IMR-90 (cell line): ENCODE measurements around the gene NTM. TPM values are rescaled to one million over a fixed set of nuclear protein-coding genes. Genes with fewer than 3 reads are reported as not detected.

Source experiments
- ATAC-seq: fragments of 200-7000 bp; cut with Tn5 transposase; 2 replicates; pipeline ENCODE4 v1.9.1; 2020; ENCODE audit warnings: low read depth, mild to moderate bottlenecking, moderate library complexity
- BruUV-seq: library from RNA; stranded (reverse); fragments of 400-500 nt; replicated peaks from 2 replicates; lab custom pipeline; 2021; lab: Mats Ljungman, UMichigan
- CTCF ChIA-PET: fragments of 300-600 bp; formaldehyde crosslinking; extraction: SDS; loops from one replicate; lab custom pipeline; 2021; ENCODE audit warnings: antibody characterized with exemption; lab: Yijun Ruan, JAX
- POLR2A ChIA-PET: fragments of 300-600 bp; sonication (Branson Sonifier 250); formaldehyde crosslinking; loops from one replicate; lab custom pipeline; 2022; ENCODE audit warnings: antibody characterized with exemption; ENCODE audit not compliant: unreplicated experiment; lab: Charles Lee
- DNase-seq: peaks from one replicate; pipeline ENCODE4 v3.0.0; 2013
- H2AFZ ChIP-seq: replicated peaks from 2 replicates; pipeline ENCODE3; 2013; ENCODE audit warnings: low read length, mild to moderate bottlenecking; ENCODE audit not compliant: poor library complexity
- H2AK5ac ChIP-seq: 2 replicates; pipeline ENCODE4 v1.6.1; 2013; ENCODE audit warnings: low read depth, low read length, inconsistent platforms
- H2AK9ac ChIP-seq: replicated peaks from 2 replicates; pipeline ENCODE3; 2013; ENCODE audit warnings: mild to moderate bottlenecking, low read depth, low read length, moderate library complexity; ENCODE audit not compliant: poor library complexity
- H2BK120ac ChIP-seq: 2 replicates; pipeline ENCODE4 v1.6.1; 2013; ENCODE audit warnings: low read depth, low read length, inconsistent platforms
- H2BK15ac ChIP-seq: 3 replicates; pipeline ENCODE4 v1.6.1; 2013; ENCODE audit warnings: low read depth, low read length, inconsistent platforms
- H2BK20ac ChIP-seq: 2 replicates; pipeline ENCODE4 v1.6.1; 2013; ENCODE audit warnings: low read depth, mild to moderate bottlenecking, inconsistent platforms, low read length, moderate library complexity
- H2BK5ac ChIP-seq: 2 replicates; pipeline ENCODE4 v1.6.1; 2013; ENCODE audit warnings: mild to moderate bottlenecking, low read depth, low read length, inconsistent platforms; ENCODE audit not compliant: poor library complexity, severe bottlenecking
- H3K14ac ChIP-seq: replicated peaks from 2 replicates; pipeline ENCODE4 v1.6.1; 2013; ENCODE audit warnings: low read depth, low read length, inconsistent platforms
- H3K18ac ChIP-seq: 2 replicates; pipeline ENCODE4 v1.6.1; 2013; ENCODE audit warnings: low read depth, low read length, control low read depth
- H3K23ac ChIP-seq: 2 replicates; pipeline ENCODE4 v1.6.1; 2013; ENCODE audit warnings: low read depth, low read length, inconsistent platforms
- H3K27ac ChIP-seq: 2 replicates; pipeline ENCODE4 v1.5.1; 2013; ENCODE audit warnings: mild to moderate bottlenecking, control low read depth, low read length; ENCODE audit not compliant: insufficient read depth
- H3K27me3 ChIP-seq: 2 replicates; pipeline ENCODE4 v1.6.1; 2013; ENCODE audit warnings: low read length; ENCODE audit not compliant: control insufficient read depth, insufficient read depth
- H3K36me3 ChIP-seq: 2 replicates; pipeline ENCODE4 v1.6.1; 2013; ENCODE audit warnings: low read length, mixed read lengths; ENCODE audit not compliant: control insufficient read depth, insufficient read depth
- H3K4ac ChIP-seq: 2 replicates; pipeline ENCODE4 v1.6.1; 2013; ENCODE audit warnings: low read depth, low read length, inconsistent platforms
- H3K4me1 ChIP-seq: 2 replicates; pipeline ENCODE4 v1.6.1; 2013; ENCODE audit warnings: low read length, mixed read lengths; ENCODE audit not compliant: control insufficient read depth, insufficient read depth
- H3K4me2 ChIP-seq: 2 replicates; pipeline ENCODE4 v1.6.1; 2013; ENCODE audit warnings: low read depth, mild to moderate bottlenecking, control low read depth, low read length, moderate library complexity
- H3K4me3 ChIP-seq: 2 replicates; pipeline ENCODE4 v1.5.1; 2013; ENCODE audit warnings: low read depth, mild to moderate bottlenecking, control low read depth, low read length, moderate library complexity; ENCODE audit not compliant: insufficient read depth
- H3K56ac ChIP-seq: 2 replicates; pipeline ENCODE4 v1.6.1; 2013; ENCODE audit warnings: low read length, inconsistent platforms; ENCODE audit not compliant: insufficient read depth; ENCODE audit errors: extremely low read depth
- H3K79me1 ChIP-seq, 2 experiments: 2 replicates each; pipeline ENCODE4 v1.6.1; 2013; ENCODE audit warnings: low read length in 2 of 2, inconsistent platforms in 1 of 2, low read depth in 1 of 2
- H3K9ac ChIP-seq: 2 replicates; pipeline ENCODE4 v1.6.1; 2013; ENCODE audit warnings: low read depth, low read length, control low read depth
- H3K9me1 ChIP-seq: 2 replicates; pipeline ENCODE4 v1.6.1; 2013; ENCODE audit warnings: low read length, inconsistent platforms; ENCODE audit not compliant: insufficient read depth
- H3K9me3 ChIP-seq: 2 replicates; pipeline ENCODE4 v1.6.1; 2013; ENCODE audit warnings: low read length; ENCODE audit not compliant: control insufficient read depth, insufficient read depth
- H4K20me1 ChIP-seq: 2 replicates; pipeline ENCODE4 v1.6.1; 2013; ENCODE audit warnings: low read length, inconsistent platforms; ENCODE audit not compliant: insufficient read depth
- H4K5ac ChIP-seq: 2 replicates; pipeline ENCODE4 v1.6.1; 2013; ENCODE audit warnings: mild to moderate bottlenecking, low read depth, low read length, control low read depth
- H4K8ac ChIP-seq, 2 experiments: 2 replicates each; pipeline ENCODE4 v1.6.1; 2013; ENCODE audit warnings: low read depth in 2 of 2, low read length in 2 of 2, control low read depth in 1 of 2, inconsistent platforms in 1 of 2
- H4K91ac ChIP-seq: 2 replicates; pipeline ENCODE4 v1.6.1; 2013; ENCODE audit warnings: low read depth, low read length, inconsistent platforms; ENCODE audit not compliant: insufficient read depth
- CEBPB ChIP-seq: IDR thresholded peaks from 2 replicates; pipeline ENCODE4 v1.6.1; 2012; ENCODE audit warnings: low read depth, low read length, improper control_type of control experiment
- CHD1 ChIP-seq: IDR thresholded peaks from 2 replicates; pipeline ENCODE4 v1.6.1; 2012; ENCODE audit warnings: low read depth, low read length, improper control_type of control experiment
- ELK1 ChIP-seq: fragments of 150-350 bp; IDR thresholded peaks from 2 replicates; pipeline ENCODE4 v1.6.1; 2016; ENCODE audit warnings: low read depth, mild to moderate bottlenecking, low read length, moderate library complexity, borderline replicate concordance
- FOS ChIP-seq: fragments of 150-350 bp; IDR thresholded peaks from 2 replicates; pipeline ENCODE4 v1.6.1; 2016; ENCODE audit warnings: low read depth, low read length
- MAFK ChIP-seq: IDR thresholded peaks from 2 replicates; pipeline ENCODE4 v1.6.1; 2012; ENCODE audit warnings: low read depth, low read length, improper control_type of control experiment
- MAZ ChIP-seq: IDR thresholded peaks from 2 replicates; pipeline ENCODE4 v1.6.1; 2012; ENCODE audit warnings: low read depth, mild to moderate bottlenecking, low read length, improper control_type of control experiment, moderate library complexity, borderline replicate concordance
- MXI1 ChIP-seq: IDR thresholded peaks from 2 replicates; pipeline ENCODE4 v1.6.1; 2012; ENCODE audit warnings: low read depth, mild to moderate bottlenecking, low read length, moderate library complexity, borderline replicate concordance
- POLR2A ChIP-seq: IDR thresholded peaks from 2 replicates; pipeline ENCODE4 v1.6.1; 2012; ENCODE audit warnings: mild to moderate bottlenecking, low read depth, low read length
- RAD21 ChIP-seq: IDR thresholded peaks from 2 replicates; pipeline ENCODE4 v1.6.1; 2012; ENCODE audit warnings: low read length, improper control_type of control experiment
- RCOR1 ChIP-seq: IDR thresholded peaks from 2 replicates; pipeline ENCODE4 v1.6.1; 2012; ENCODE audit warnings: mild to moderate bottlenecking, low read length, improper control_type of control experiment; ENCODE audit not compliant: insufficient replicate concordance
- SMC3 ChIP-seq: fragments of 150-350 bp; IDR thresholded peaks from 2 replicates; pipeline ENCODE4 v1.6.1; 2016; ENCODE audit warnings: low read depth, mild to moderate bottlenecking, antibody characterized with exemption, low read length, moderate library complexity
- WGBS, 2 experiments: methylation state at CpG; one replicate each; pipeline versions ENCODE4 v1.1.5 to v1.1.7; 2013; ENCODE audit warnings: missing lambda C conversion rate in 2 of 2; ENCODE audit not compliant: insufficient read length in 1 of 2; ENCODE audit errors: extremely low coverage in 2 of 2; 5-methylcytosine and 5-hydroxymethylcytosine counted together
- dilution Hi-C: fragments of 300-500 bp; cut with HindIII; formaldehyde crosslinking; loops from one replicate; pipeline ENCODE4 v1.14.3; 2018; ENCODE audit warnings: low sequenced_read_pairs; ENCODE audit not compliant: unreplicated experiment
- in situ Hi-C: fragments of 300-500 bp; cut with MboI; formaldehyde crosslinking; loops from 3 replicates; pipeline ENCODE4 v1.14.3; 2019; ENCODE audit warnings: low sequenced_read_pairs, inconsistent platforms, mixed read lengths
- intact Hi-C: fragments of 100-400 bp; cut with micrococcal nuclease; formaldehyde crosslinking; loops from 2 replicates; pipeline ENCODE4 v1.10.0; 2022
- polyA plus RNA-seq, 3 experiments: library from polyadenylated mRNA; depleted of rRNA; stranded (reverse); fragments of >200 nt; gene quantifications; 2 replicates each; pipeline ENCODE4 v1.2.3, GENCODE V29; 2012; ENCODE audit warnings: low replicate concordance in 1 of 3
- total RNA-seq: library from RNA; depleted of rRNA; stranded (reverse); fragments of >200 nt; gene quantifications from 2 replicates; pipeline ENCODE4 v1.2.3, GENCODE V29; 2012
- TF ChIP-seq, protein P1 (sequence below): conservative IDR thresholded peaks from 2 replicates; pipeline ENCODE4 v1.5.1; 2012; ENCODE audit warnings: mild to moderate bottlenecking, low read depth, low read length, improper control_type of control experiment
- TF ChIP-seq, protein P2 (sequence below): fragments of 150-350 bp; IDR thresholded peaks from 2 replicates; pipeline ENCODE4 v1.6.1; 2017; ENCODE audit warnings: mild to moderate bottlenecking, antibody characterized with exemption, low read length, low read depth

NTM gene
- total and polyA plus RNA-seq, 2 of the 4 experiments (the other 2 are of a cell fraction), result 19.5 to 25.5 TPM

- Histone ChIP-seq H3K27me3 (no peaks in the 10 kb centered on the region), H3K9me3 (no peaks in the 10 kb centered on the region), H2AFZ (no peak overlapping the region), H3K18ac (peak overlapping the region; percentile 14; the same call in 1 of the 2 replicates), H2BK20ac (peak overlapping the region; percentile 76), H2BK5ac (peak overlapping the region; percentile 43), H3K14ac (peak overlapping the region; percentile 24; the same call in 1 of the 2 replicates), H3K4me1 (peaks cover 13% of the 10 kb centered on the region), H2AK9ac (peak overlapping the region; percentile 29), H3K79me1 (peaks cover 0 to 12% of the 10 kb centered on the region in 2 experiments; a peak in 1 of 4 replicates), H3K9me1 (peaks cover 16% of the 10 kb centered on the region; the same call in 1 of the 2 replicates), H4K8ac (peak overlapping the region; percentile 53 to 56; a peak in 2 of 4 replicates), H3K36me3 (no peaks in the 10 kb centered on the region), H3K9ac (no peak overlapping the region), H4K91ac (peak overlapping the region; percentile 77), H2BK120ac (peak overlapping the region; percentile 86), H2BK15ac (peak overlapping the region; percentile 98; the same call in 2 of the 3 replicates), H3K4ac (peak overlapping the region; percentile 84; the same call in 1 of the 2 replicates), H3K56ac (no peak overlapping the region), H4K20me1 (no peaks in the 10 kb centered on the region), H3K23ac (peak overlapping the region; percentile 66), H4K5ac (0 out of 2 replicates have a peak overlapping the region, but pooled peaks have one; percentile 1), H3K4me2 (no peak overlapping the region), H3K27ac (no peak overlapping the region), H2AK5ac (peak overlapping the region; percentile 93), H3K4me3 (no peak overlapping the region)
- BruUV-seq, result no TSS peak
- ChIA-PET CTCF (no interaction called here), POLR2A (no interaction called here)
- ATAC-seq (no peak), DNase-seq (no peak)
- intact Hi-C loops (loop anchor here (5.0 kb wide), 1 partner anchor 175 kb away; no protein-coding TSS in a partner anchor), dilution Hi-C loops (no loop called here), in situ Hi-C loops (loop anchor here (25.0 kb wide), 2 partner anchors 985 to 1485 kb away; partner anchors contain the start of gene SNX19)
- no CpG with 5 or more reads among the region's 8 CpGs for WGBS, 2 experiments
- no peak for TF ChIP-seq FOS
- TF ChIP-seq RAD21, result no peak
- TF ChIP-seq, protein P1, sequence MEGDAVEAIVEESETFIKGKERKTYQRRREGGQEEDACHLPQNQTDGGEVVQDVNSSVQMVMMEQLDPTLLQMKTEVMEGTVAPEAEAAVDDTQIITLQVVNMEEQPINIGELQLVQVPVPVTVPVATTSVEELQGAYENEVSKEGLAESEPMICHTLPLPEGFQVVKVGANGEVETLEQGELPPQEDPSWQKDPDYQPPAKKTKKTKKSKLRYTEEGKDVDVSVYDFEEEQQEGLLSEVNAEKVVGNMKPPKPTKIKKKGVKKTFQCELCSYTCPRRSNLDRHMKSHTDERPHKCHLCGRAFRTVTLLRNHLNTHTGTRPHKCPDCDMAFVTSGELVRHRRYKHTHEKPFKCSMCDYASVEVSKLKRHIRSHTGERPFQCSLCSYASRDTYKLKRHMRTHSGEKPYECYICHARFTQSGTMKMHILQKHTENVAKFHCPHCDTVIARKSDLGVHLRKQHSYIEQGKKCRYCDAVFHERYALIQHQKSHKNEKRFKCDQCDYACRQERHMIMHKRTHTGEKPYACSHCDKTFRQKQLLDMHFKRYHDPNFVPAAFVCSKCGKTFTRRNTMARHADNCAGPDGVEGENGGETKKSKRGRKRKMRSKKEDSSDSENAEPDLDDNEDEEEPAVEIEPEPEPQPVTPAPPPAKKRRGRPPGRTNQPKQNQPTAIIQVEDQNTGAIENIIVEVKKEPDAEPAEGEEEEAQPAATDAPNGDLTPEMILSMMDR, result no peak
- no peak for TF ChIP-seq MXI1
- no peak for TF ChIP-seq SMC3
- TF ChIP-seq CEBPB, result no peak
- TF ChIP-seq CHD1, result no peak
- TF ChIP-seq POLR2A, result no peak
- no peak for TF ChIP-seq MAZ
- no peak for TF ChIP-seq RCOR1
- TF ChIP-seq, protein P2, sequence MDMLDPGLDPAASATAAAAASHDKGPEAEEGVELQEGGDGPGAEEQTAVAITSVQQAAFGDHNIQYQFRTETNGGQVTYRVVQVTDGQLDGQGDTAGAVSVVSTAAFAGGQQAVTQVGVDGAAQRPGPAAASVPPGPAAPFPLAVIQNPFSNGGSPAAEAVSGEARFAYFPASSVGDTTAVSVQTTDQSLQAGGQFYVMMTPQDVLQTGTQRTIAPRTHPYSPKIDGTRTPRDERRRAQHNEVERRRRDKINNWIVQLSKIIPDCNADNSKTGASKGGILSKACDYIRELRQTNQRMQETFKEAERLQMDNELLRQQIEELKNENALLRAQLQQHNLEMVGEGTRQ, result no peak
- TF ChIP-seq ELK1, result no peak
- no peak for TF ChIP-seq MAFK
Observed at GRCh38 chr11:131896978-131897615, 526.7 kb downstream of the NTM start.
